Aortic smooth muscle cell (primary cell): ENCODE measurements around the gene FDXACB1. TPM values are rescaled to one million over a fixed set of nuclear protein-coding genes. Genes with fewer than 3 reads are reported as not detected.

Experiments
- total RNA-seq: library from RNA; depleted of rRNA; stranded (reverse); fragments of >200 nt; gene quantifications from 2 replicates; pipeline ENCODE4 v1.2.3, GENCODE V29; 2014

Gene FDXACB1
- 2.2 and 2.9 TPM in 2 replicates for total RNA-seq

DNA sequence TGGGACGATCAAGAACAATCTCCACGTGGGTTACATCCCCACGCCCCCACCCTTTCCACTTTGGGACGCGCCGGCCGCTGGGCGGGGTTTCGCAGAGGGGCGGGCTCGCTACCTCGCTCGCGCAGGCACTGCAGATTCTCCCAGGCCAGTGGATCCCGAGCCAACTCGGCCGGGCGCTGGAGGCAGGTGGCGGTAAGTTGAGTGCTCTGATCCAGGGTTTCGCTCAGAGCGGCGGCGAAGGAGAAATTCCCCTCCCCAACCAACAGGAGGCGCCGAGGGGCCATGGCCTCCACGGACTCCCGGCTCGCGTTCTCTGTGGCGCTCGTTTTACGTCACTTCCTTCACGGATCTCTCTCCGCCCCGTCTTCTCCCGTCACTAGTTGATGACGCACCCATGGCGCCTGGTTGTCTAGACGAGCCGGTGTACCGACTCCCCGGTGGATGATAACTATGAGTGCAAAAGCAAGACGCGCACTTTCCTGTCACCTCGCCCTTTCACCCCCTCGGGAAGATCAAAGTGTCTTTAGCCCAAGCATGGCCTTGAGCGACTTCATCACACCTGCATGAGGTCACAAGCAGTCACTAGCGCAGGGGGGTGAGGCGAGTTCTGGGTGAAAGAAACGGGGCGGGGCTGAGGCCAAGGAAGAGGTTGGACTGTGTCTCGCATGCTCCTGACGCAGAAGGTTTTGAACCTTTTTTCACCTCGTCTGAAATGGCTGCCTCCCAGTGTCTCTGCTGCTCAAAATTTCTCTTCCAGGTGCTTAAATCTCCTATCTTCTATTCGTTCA is at the start of gene FDXACB1, which contains the start of gene CFAP68:
FDXACB1 (minus strand) TSS at position 317 of the 788 bp plus-strand sequence; CDS start at position 284, 33 bp downstream.
CFAP68 (plus strand) TSS at position 693 of the 788 bp plus-strand sequence; CDS start at position 713, 20 bp downstream.

DNA sequence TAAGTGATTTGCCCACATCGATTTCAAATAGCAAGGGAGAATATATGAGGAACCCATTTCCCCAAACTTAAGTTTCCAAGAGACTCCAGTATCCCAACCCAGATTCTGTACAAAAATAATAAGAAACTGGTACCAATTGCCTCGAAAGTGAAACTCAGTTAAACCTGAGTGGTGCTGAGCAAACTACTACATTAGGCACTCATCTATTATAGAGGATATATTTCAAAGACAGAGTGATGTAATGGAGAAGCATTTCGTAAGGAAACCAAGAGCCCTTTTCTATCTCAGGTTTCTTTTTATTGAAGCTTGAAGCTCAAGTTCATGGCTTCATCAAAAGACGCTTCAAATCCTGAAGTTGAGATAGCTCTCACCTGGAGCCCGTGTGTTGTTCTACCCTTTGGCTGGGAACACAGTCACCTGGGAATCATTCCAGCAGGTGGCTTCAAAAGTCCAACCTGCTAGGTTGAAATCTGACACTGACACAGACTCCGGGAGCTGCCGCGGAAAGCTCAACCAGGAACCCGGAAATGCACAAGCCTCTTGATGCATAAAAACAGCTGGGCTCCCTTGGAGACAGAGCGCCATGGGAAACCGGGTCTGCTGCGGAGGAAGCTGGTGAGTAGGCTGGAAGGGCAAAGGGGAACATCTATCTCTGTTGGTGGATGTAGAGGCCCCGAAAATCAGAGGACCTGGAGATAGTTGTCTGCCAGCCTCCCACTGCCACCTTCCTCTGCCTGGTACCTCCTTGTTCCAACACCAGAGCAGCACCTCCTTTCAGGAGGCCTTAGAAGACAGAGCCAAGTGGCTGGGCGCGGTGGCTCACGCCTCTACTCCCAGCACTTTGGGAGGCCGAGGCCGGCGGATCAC is 39.7 kb upstream of the FDXACB1 start, which contains the start of gene C11orf52:
C11orf52 (plus strand) TSS at position 524 of the 867 bp plus-strand sequence; CDS start at position 584, 60 bp downstream.

GRCh38 chr11:111912535-111912934 is 33.6 kb upstream of the FDXACB1 start, which contains the start of gene HSPB2:
TSS of gene HSPB2 (plus strand) at chr11:111912734. CDS start at chr11:111912830, 96 bp downstream.

DNA sequence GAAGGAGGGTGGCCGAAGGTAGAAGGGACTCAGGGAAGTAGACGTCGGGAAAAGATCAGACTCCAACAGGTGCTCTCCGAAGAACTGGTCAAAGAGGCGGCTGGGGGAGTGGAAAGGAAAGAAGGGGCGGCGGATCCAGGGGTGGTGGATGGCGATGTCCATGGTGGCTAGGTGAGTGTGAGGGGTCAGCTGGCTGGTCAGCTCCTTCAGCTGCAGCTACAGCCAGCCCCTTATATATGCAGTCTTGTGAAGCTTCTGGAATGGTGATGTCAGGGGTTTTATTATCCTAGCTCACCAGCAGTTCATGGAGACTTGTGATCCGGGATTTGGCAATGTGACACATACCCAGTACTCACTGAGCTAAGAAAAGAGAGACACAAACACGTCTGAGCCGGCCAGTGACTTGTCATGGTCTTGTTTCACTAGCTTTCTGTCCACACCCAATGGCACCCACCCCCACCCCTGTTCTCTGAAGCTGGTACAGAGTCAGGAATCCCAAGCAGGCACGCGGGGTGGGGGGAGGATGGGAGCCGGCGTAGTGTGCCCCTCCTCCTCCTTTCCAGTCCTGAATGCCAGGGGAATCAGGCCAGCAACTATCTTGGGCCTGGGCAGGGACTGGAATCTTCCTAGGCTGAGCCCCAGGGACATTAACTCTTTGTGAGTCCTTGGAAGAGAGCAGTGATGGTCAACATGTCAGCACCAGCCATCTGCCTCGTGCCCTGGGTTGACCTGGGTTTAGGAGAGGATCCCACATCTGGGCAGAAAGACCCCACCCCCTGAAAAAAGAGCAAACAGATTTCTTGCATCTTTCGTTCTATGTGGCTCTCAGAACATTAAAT is 32.8 kb upstream of the FDXACB1 start, which contains the start of gene CRYAB:
CRYAB (minus strand) TSS at position 208 of the 839 bp plus-strand sequence; CDS start at position 162, 46 bp downstream.

GRCh38 chr11:111870886-111871692 is 7.9 kb downstream of the FDXACB1 start, which contains the start of gene ALG9:
TSS of gene ALG9 (minus strand) at chr11:111871581. CDS start at chr11:111871482, 99 bp downstream.

Other genes starting within 250 kb of the FDXACB1 start
- 22.9 and 33.2 TPM in 2 replicates for gene PPP2R1B, start 112.8 kb downstream of the FDXACB1 start, total RNA-seq
- 25.0 and 31.6 TPM in 2 replicates for gene ALG9, start 7.6 kb downstream of the FDXACB1 start, total RNA-seq
- gene CFAP68, start 376 bp upstream of the FDXACB1 start, total RNA-seq, result 13.1 and 13.5 TPM in 2 replicates
- gene CRYAB, start 32.6 kb upstream of the FDXACB1 start, total RNA-seq, result 25.2 and 45.1 TPM in 2 replicates
- 1.1 and 1.2 TPM in 2 replicates for gene HSPB2, start 33.6 kb upstream of the FDXACB1 start, total RNA-seq
- gene C11orf52, start 39.7 kb upstream of the FDXACB1 start, total RNA-seq, result 0.40 and 1.1 TPM in 2 replicates
- gene DIXDC1, start 58.2 kb upstream of the FDXACB1 start, total RNA-seq, result 24.3 and 38.4 TPM in 2 replicates
- 34.5 and 35.3 TPM in 2 replicates for gene DLAT, start 146.2 kb upstream of the FDXACB1 start, total RNA-seq
- 1.3 and 2.4 TPM in 2 replicates for gene PIH1D2, start 194.9 kb upstream of the FDXACB1 start, total RNA-seq
- 18.0 and 18.7 TPM in 2 replicates for gene NKAPD1, start 195.1 kb upstream of the FDXACB1 start, total RNA-seq
- gene TIMM8B, start 207.6 kb upstream of the FDXACB1 start, total RNA-seq, result 68.2 and 94.1 TPM in 2 replicates
- 146 and 153 TPM in 2 replicates for gene SDHD, start 207.7 kb upstream of the FDXACB1 start, total RNA-seq